ENCODE measurements around the gene NUCB2. TPM values are rescaled to one million over a fixed set of nuclear protein-coding genes. Genes with fewer than 3 reads are reported as not detected.

NUCB2 gene
- polyA plus RNA-seq, 3 donors: 8.6 to 41.3 (median 31.4) TPM

- DNase-seq: no peak
- Mint-ChIP-seq H3K27ac (peak overlapping the region in 2 of 7 donors; percentile 16 to 57), H3K27me3 (ENCODE audit: low read depth in 3 of 3) (no peaks in the 10 kb centered on the region), H3K9me3 (no peaks in the 10 kb centered on the region), H3K4me1 (peaks cover 4% of the 10 kb centered on the region), H3K4me3 (no peak overlapping the region), H3K36me3 (peaks cover 52 to 82% of the 10 kb centered on the region in 2 donors)
- H3K4me3 ChIP-seq (replicated peaks in 1 of 3; ENCODE audit: low read depth in 2 of 3, low read length in 3 of 3): no peak overlapping the region
- peak overlapping the region in 1 of 2 donors; percentile 3 for H3K27ac ChIP-seq (ENCODE audit: low read depth in 1 of 2, low read length in 2 of 2)
- no peak overlapping the region for H2AFZ ChIP-seq (ENCODE audit: insufficient read depth, low read depth, low read length, poor library complexity, severe bottlenecking)
- H3K9me3 ChIP-seq (replicated peaks in 1 of 2; ENCODE audit: control insufficient read depth in 1 of 2, insufficient read depth in 1 of 2, low read length in 2 of 2): no peaks in the 10 kb centered on the region
- H3K36me3 ChIP-seq (replicated peaks in 1 of 2; ENCODE audit: control insufficient read depth in 1 of 2, insufficient read depth in 2 of 2, low read length in 2 of 2): peaks cover 20 to 61% of the 10 kb centered on the region in 2 donors
- H3K27me3 ChIP-seq (ENCODE audit: control insufficient read depth in 2 of 2, insufficient read depth in 2 of 2, low read length in 2 of 2): no peaks in the 10 kb centered on the region
- 100% methylated on average over 4 of the region's 5 CpGs for WGBS (ENCODE audit: insufficient coverage)
- no peak overlapping the region for H3K9ac ChIP-seq (ENCODE audit: insufficient read depth, low read length, poor library complexity, severe bottlenecking)
- no peak for TF ChIP-seq CTCF (IDR thresholded peaks at IDR 0.05)
- no peak overlapping the region for H3K4me2 ChIP-seq (replicated peaks; ENCODE audit: extremely low read depth, low read length, poor library complexity, severe bottlenecking)
- H3K4me1 ChIP-seq (ENCODE audit: control insufficient read depth in 1 of 2, insufficient read depth in 2 of 2, low read length in 2 of 2): no peaks in the 10 kb centered on the region
- intact Hi-C loops (cut with micrococcal nuclease): no loop called here
- peaks cover 3% of the 10 kb centered on the region for H3K79me2 ChIP-seq (ENCODE audit: insufficient read depth, low read length)
- H4K20me1 ChIP-seq (ENCODE audit: insufficient read depth, low read length): no peaks in the 10 kb centered on the region
Measured at GRCh38 chr11:17328871-17329494, 52.4 kb downstream of the NUCB2 start.

GRCh38 chr11:17331669-17332068, 55.1 kb downstream of the NUCB2 start:
- Histone ChIP-seq H3K9me3 (replicated peaks in 1 of 2; ENCODE audit: control insufficient read depth in 1 of 2, insufficient read depth in 1 of 2, low read length in 2 of 2) (no peaks in the 10 kb centered on the region), H3K27me3 (ENCODE audit: control insufficient read depth in 2 of 2, insufficient read depth in 2 of 2, low read length in 2 of 2) (no peaks in the 10 kb centered on the region), H4K20me1 (ENCODE audit: insufficient read depth, low read length) (no peaks in the 10 kb centered on the region), H3K27ac (ENCODE audit: low read depth in 1 of 2, low read length in 2 of 2) (peak overlapping the region in 1 of 2 donors; percentile 21), H3K36me3 (replicated peaks in 1 of 2; ENCODE audit: control insufficient read depth in 1 of 2, insufficient read depth in 2 of 2, low read length in 2 of 2) (peaks cover 26 to 71% of the 10 kb centered on the region in 2 donors), H3K4me1 (ENCODE audit: control insufficient read depth in 1 of 2, insufficient read depth in 2 of 2, low read length in 2 of 2) (no peaks in the 10 kb centered on the region), H3K4me2 (replicated peaks; ENCODE audit: extremely low read depth, low read length, poor library complexity, severe bottlenecking) (no peak overlapping the region), H2AFZ (ENCODE audit: insufficient read depth, low read depth, low read length, poor library complexity, severe bottlenecking) (no peak overlapping the region), H3K9ac (ENCODE audit: insufficient read depth, low read length, poor library complexity, severe bottlenecking) (no peak overlapping the region), H3K4me3 (replicated peaks in 1 of 3; ENCODE audit: low read depth in 2 of 3, low read length in 3 of 3) (no peak overlapping the region), H3K79me2 (ENCODE audit: insufficient read depth, low read length) (no peaks in the 10 kb centered on the region)
- Mint-ChIP-seq H3K4me3 (no peak overlapping the region), H3K36me3 (peaks cover 44 to 69% of the 10 kb centered on the region in 2 donors), H3K27ac (no peak overlapping the region), H3K9me3 (no peaks in the 10 kb centered on the region), H3K4me1 (peaks cover 4% of the 10 kb centered on the region), H3K27me3 (ENCODE audit: low read depth in 3 of 3) (no peaks in the 10 kb centered on the region)
- no CpG with 5 or more reads among the region's 2 CpGs for WGBS (ENCODE audit: insufficient coverage)
- TF ChIP-seq CTCF (IDR thresholded peaks at IDR 0.05): no peak
- intact Hi-C loops (cut with micrococcal nuclease): no loop called here
- no peak for DNase-seq

Measured in CD14-positive monocyte (primary cell).